ENCODE measurements around the gene COMMD10.

The COMMD10 gene

GRCh38 chr5:116275282-116275681 lies 190.5 kb downstream of the COMMD10 start:
- no peak overlapping the region for H3K4me3 ChIP-seq (ENCODE audit: low read depth, low read length)
- no peak for DNase-seq (ENCODE audit: low read depth)
- TF ChIP-seq, protein P1, sequence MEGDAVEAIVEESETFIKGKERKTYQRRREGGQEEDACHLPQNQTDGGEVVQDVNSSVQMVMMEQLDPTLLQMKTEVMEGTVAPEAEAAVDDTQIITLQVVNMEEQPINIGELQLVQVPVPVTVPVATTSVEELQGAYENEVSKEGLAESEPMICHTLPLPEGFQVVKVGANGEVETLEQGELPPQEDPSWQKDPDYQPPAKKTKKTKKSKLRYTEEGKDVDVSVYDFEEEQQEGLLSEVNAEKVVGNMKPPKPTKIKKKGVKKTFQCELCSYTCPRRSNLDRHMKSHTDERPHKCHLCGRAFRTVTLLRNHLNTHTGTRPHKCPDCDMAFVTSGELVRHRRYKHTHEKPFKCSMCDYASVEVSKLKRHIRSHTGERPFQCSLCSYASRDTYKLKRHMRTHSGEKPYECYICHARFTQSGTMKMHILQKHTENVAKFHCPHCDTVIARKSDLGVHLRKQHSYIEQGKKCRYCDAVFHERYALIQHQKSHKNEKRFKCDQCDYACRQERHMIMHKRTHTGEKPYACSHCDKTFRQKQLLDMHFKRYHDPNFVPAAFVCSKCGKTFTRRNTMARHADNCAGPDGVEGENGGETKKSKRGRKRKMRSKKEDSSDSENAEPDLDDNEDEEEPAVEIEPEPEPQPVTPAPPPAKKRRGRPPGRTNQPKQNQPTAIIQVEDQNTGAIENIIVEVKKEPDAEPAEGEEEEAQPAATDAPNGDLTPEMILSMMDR (IDR thresholded peaks at IDR 0.05; ENCODE audit: insufficient read depth, low read depth, low read length, missing control alignments) = no peak

- H3K4me3 ChIP-seq (ENCODE audit: low read depth, low read length) = no peak overlapping the region
- TF ChIP-seq, protein P1 (IDR thresholded peaks at IDR 0.05; ENCODE audit: insufficient read depth, low read depth, low read length, missing control alignments) = no peak
- no peak for DNase-seq (ENCODE audit: low read depth)
These were observed 192.1 kb downstream of the COMMD10 start for GRCh38 chr5:116276952-116277351.

DNA sequence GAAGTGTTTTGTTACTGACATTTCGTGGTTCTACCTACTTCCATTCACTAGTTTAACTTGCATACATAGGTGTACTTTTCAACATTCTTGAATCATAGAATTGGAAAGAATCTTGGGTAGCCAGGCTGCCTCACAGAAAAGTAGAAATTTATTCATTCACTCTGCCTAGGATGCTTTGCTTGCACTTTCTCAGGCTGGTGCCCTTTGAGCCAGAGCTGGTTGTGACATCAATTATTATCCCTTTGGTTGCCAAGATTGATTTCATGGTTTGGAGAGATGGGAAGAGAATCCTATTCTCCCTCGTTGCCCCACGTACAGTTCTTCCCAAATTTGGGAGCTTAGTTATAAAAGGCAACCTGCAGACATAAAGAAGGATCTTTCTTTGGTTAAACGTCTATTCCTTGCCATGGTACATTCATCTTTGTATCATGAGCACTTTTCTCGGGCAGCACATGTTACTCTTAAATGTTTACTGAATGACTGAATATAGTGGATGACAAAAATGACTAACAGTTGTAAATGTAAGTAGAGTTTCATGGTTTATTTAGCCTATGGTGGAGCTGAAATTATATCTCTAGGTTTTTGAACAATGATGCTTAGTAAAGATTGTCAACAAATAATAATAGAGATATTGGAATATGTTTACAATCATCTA lies 195.5 kb downstream of the COMMD10 start:
- no peak overlapping the region for H3K4me3 ChIP-seq (ENCODE audit: low read depth, low read length)
- TF ChIP-seq, protein P1 (IDR thresholded peaks at IDR 0.05; ENCODE audit: insufficient read depth, low read depth, low read length, missing control alignments) = no peak
- DNase-seq (ENCODE audit: low read depth) = no peak

GRCh38 chr5:116281309-116281708 lies 196.5 kb downstream of the COMMD10 start:
- no peak overlapping the region for H3K4me3 ChIP-seq (ENCODE audit: low read depth, low read length)
- TF ChIP-seq, protein P1 (IDR thresholded peaks at IDR 0.05; ENCODE audit: insufficient read depth, low read depth, low read length, missing control alignments) = no peak
- DNase-seq (ENCODE audit: low read depth) = no peak

DNA sequence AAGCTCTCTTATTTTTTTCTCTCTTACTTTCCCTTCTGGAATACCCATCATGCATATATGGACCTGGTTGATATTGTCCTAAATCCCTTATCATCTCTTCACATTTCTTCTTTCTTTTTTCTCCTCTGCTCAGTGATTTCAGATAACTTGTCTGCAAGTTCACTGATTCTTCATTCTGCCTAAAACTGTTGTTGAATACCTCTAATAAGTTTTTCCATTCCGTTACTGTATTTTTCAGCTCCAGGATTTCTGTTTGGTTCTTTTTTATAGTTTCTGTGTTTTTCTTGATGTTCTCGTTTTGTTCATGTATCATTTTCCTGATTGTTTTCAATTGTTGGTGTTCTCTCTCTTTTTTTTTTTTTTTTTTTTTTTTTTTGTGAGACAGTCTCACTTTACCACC lies 203.7 kb downstream of the COMMD10 start:
- no peak overlapping the region for H3K4me3 ChIP-seq (ENCODE audit: low read depth, low read length)

DNA sequence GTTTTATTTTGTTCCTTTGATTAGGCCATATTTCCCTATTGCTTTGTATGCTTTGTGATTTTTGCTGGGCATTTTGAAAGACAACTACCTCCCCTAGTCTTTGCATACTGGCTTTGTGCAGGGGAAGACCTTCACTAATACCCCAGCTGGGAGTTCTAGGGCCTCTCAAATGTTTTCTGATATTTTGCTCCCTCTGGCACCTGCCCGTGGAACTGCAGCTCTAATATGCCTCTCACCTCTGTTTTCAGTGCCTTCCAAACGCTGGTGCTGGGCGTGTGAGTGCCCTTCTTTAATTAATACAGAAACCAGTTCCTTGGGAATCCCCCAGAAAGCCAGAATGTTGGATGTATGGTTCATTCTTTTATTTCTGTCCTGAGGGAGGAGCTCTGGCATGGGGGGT lies 204.5 kb downstream of the COMMD10 start:
- no peak overlapping the region for H3K4me3 ChIP-seq (ENCODE audit: low read depth, low read length)
- TF ChIP-seq, protein P1 (IDR thresholded peaks at IDR 0.05; ENCODE audit: insufficient read depth, low read depth, low read length, missing control alignments) = no peak
- DNase-seq (ENCODE audit: low read depth) = no peak

More for the DNA sequence above, 203.7 kb downstream of the COMMD10 start:
- no peak for DNase-seq (ENCODE audit: low read depth)
- TF ChIP-seq, protein P1 (IDR thresholded peaks at IDR 0.05; ENCODE audit: insufficient read depth, low read depth, low read length, missing control alignments) = no peak

GRCh38 chr5:116291271-116291670 lies 206.4 kb downstream of the COMMD10 start:
- TF ChIP-seq, protein P1 (IDR thresholded peaks at IDR 0.05; ENCODE audit: insufficient read depth, low read depth, low read length, missing control alignments) = no peak
- DNase-seq (ENCODE audit: low read depth) = no peak
- H3K4me3 ChIP-seq (ENCODE audit: low read depth, low read length) = no peak overlapping the region
